Hindlimb muscle (tissue), 1 donor: ENCODE data around the gene PEMT. TPM values are rescaled to one million over a fixed set of nuclear protein-coding genes. Genes with fewer than 3 reads are reported as not detected.
"Not testable (repeated sequence)": the region's sequence is repeated elsewhere in the genome, so short reads cannot be mapped to it uniquely, and the experiment has no call there.

Source experiments
- DNase-seq: peaks from one replicate; pipeline ENCODE4 v3.0.0-alpha.2; 2013
- polyA plus RNA-seq: library from polyadenylated mRNA; unstranded; fragments of 120-200 nt; gene quantifications from one replicate; pipeline ENCODE4 v1.2.1, GENCODE V29; 2013; ENCODE audit not compliant: insufficient read length

Gene PEMT
- polyA plus RNA-seq, 1 donor: 28.3 TPM

GRCh38 chr17:17502741-17503565 lies 88.6 kb downstream of the PEMT start:
- DNase-seq: no peak

GRCh38 chr17:17500999-17501605 lies 90.4 kb downstream of the PEMT start:
- DNase-seq: no peak

- no peak for DNase-seq
Observed at GRCh38 chr17:17499402-17500145, 91.9 kb downstream of the PEMT start.

DNA sequence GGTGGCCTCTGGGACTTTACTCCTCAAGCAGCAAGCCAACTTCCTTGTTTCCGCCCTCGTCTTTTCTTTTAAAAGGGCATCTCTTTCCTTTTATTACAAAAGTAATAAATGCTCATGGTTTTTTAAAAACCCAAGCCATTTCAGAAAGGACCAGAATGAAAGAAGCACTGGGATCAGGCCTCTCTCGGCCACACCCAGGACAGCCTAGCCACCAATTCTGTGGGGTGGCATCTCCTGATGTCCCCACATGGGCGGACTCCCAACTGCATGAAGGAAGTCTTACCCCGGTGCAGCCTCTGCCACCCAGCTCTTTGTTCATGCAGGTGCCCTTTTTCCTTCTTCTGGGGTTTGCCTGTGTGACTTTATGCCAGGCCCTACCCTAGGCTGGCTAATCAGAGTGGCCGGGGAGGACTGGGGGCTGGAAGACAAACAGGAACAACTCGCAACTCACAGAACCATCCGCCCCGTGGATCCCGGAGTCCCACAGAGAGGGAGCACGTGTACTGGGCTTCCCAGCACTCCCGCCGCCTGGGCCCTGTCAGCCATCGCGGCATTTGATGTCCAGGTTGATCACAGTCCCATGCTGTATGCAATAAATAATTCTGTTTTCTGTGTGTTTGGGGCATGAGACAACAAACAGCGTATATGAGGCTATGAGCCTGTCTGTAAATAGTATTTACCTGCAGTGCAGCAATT lies 92.8 kb downstream of the PEMT start:
- no peak for DNase-seq

DNA sequence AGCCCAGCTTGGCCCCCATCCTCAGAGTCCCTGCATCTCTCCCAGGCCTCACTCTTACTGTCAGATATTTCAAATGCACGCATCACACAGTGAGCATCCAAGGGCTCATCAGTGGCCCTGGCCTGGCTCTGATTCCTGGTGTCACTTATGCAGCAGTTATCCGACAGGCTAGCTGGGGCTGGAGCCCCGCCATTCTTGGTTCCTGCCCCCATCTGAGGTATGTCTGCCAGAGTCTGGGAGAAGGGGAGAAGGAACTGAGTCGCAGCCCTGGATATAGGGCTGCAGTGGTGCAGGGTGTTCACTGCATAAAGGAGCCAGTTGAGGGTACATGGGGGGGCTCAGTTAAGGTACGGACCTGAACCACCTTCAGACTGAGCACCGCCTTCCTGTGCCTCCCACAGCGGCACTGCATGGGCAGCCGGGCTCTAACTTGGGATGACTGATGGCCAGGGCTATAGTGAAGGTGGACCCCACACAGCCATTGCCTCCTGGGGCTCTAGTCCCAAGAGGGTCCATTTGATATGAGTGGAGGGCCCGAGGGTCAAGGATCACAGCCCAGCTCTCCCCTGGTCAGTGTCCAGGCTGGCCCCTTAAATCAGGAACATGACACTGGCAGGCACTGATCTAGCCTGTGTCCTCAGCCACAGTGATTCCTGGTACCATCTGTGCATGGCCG lies 93.5 kb downstream of the PEMT start:
- no peak for DNase-seq

GRCh38 chr17:17497065-17497844 lies 94.3 kb downstream of the PEMT start:
- no peak for DNase-seq

DNA sequence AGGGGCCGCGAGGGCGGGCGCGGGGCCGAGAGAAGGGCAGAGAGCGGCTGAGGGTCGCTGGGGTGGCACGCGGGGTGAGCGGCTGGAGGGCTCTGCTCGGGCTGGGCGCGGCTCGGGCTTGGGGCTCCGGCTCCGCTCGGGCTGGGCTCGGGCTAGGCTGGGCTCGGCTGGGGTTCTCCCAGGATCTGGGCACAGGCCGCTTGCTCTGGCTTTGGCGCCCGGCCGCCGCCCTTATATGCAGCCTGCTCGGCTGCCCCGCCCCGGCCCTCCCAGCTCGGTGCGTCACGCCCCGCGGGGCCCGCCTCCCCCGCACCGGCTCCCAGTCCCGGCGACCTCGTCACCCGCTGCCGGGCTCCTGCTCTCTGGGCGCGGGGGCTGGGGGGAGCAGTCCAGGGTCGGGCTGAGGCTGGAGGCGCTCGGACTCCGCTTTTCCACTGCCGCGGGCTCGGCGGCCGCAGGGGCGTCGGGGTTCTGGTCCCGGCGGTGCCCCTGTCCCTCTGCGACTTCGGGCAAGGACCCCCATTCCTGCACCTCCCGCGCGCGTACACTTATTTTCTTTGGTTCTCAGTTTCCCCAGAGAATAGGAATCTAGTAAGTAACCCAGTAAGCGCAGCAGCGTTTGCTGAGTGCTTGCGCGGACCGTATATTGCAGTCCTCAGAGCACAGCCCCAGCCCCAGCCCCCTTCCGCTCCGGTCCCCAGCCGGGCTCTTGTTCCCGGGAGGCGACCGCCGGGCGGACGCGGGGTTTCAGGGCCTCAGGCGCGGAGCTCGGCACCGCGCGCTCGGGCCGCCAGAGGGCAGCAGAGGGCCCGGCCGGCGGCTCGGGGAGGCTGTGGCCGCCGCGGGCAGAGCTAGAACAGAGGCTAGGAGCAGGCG lies 95.1 kb downstream of the PEMT start, which contains the start of gene RASD1:
RASD1 (minus strand) TSS at position 207 of the 876 bp plus-strand sequence. CDS start 214 bp downstream, outside the sequence.
- DNase-seq: peak; percentile 88

DNA sequence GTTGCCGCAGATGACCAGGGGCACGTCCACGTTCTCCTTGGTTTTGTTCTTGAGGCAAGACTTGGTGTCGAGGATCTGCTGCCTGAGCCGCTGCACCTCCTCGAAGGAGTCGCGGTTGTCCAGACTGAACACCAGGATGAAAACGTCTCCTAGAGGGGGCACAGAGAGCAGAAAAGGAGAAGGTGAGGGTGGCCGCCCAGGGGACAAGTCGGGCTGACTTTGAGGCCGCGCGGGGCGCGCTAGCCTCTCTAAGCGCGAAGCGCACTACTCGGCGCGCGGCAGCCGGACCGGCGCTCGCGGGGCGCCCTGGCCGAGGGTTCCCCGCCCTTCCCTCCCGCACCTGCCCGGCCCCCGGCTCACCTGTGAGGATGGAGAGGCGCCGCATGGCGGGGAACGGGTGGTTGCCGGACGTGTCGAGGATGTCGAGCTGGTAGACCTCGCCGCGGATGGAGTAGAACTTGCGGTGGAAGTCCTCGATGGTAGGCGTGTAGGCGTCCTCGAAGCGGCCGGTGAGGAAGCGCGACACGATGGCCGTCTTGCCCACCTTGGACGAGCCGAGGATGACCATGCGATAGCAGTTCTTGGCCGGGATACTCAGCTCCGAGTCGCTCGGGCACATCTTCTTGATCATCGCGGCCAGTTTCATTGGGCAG lies 95.8 kb downstream of the PEMT start:
- DNase-seq: peak; percentile 50

DNA sequence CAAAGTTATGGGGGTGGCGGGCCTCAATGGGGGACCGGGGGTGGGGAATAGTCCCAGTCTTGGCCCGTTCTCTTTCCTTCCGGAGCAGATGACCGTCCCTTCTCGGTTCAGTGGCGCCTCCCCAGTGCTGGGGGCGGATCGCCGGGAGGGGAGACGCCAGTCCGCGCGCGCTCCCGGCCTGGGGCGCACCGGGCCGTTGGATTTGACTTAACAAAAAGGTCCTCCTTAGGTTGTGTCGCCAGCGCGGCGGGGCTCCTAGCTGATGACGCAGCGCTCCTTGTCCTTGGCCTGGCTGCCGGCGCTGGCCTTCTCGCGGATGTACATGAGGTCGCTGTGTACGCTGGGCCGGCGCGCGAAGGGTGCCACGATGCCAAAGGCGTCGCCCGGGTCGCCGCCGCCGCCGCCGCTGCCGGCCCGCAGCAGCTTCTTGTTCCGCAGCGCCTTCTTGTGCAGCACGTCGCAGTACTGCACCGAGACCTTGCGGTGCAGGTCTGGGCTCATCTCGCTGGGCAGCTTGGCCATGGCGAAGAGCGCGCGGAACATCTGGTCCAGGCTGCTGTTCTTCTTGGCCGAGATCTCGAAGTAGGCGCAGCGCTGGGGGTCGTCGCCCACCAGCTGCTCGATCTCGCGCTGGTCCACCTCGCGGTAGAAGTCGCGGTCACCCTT lies 96.5 kb downstream of the PEMT start:
- peak; percentile 44 for DNase-seq

DNA sequence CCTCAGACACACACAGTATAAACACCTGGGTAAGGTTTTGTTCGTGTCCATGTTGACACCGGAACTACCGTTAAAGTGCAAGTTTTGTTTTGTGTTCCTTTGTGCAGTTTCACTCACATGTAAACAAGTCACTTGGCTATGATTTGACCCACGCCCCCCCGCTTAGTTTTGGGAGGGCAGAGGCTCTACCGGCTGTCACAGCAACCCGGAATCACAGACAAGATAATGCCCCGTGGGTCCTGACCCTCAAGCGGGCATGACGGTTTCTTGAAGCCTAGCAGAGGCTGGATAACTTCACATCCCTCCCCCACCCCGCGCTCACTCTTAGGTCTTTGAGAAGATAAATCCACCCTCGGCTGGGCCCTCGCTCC lies 97.0 kb downstream of the PEMT start:
- DNase-seq: no peak

GRCh38 chr17:17493986-17494466 lies 97.5 kb downstream of the PEMT start:
- DNase-seq: no peak

DNA sequence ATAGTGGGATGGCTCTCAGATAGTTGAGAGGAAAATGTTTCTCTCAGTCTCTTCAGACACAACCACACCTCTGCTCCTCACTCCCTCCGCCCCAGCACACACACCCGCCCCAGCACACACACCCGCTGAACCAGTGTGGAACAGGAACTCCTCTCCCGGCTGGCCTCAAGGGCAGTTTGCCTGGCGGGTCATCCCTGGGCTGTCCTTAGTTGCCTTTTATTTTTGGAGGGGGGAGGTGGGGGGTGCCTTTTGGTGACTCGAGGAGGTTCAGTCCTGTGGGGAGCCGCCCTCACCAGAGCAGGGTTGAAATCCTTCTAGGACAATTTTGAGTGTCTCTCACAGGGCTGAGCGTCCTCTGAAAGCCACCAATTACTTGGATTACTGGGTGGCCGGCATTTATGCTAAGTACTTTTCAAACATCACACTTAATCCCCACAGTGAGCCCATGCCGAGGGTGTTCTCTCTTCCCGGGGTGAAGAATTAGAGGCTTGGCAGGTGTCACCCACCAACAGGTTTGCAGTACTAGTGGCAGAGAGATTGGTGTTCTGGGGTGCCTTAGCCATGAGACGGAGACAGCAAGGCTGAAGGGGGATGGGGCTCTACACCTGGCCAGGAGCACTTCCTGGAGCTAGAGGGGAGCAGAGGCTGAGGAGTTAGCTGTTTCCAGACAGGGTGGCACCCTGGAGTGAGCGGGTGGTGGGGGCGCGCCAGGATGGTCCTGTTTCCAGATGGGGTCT lies 98.1 kb downstream of the PEMT start:
- no peak for DNase-seq

DNA sequence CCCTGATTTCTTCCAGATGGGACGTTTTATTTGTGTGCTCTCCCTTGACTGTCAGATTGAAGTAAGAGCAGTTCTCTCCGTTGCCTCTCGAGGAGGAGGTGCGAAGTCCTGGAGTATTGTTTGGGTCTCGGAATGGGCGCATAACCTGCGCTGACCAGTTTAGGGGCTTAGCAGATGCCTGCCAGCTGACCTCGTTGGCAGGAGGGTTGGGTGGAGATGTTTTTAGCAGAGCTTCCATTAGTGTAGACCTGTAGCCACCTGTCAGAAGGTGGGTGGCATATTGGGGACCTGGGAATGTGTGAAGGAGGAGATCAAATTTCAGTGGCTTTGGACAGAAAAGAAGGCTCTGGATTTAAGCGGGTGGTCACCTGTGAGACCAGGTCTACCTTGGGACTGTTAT lies 98.9 kb downstream of the PEMT start:
- DNase-seq: no peak

DNA sequence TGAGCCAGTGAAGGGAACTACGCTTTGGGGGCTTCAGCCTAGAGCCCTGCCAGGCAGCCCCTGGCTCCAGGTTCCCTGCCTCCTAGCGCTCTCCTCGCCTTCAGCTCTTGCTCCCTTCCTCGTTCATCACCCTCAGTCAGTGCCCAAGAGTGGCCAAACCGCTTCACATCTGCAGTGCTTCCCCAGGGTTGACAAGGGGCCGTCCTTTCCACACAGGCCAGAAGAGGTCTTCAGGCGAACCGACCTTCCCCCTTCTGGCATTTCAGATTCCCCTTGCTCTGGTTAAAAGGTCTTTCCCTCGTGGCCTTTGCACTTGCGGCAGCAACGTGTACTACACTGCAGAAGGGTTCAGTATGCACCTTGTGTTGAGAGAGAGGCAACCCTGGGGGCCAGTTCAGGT lies 99.4 kb downstream of the PEMT start:
- no peak for DNase-seq

- DNase-seq: no peak
Observed at GRCh38 chr17:17491546-17491988, 99.9 kb downstream of the PEMT start.

- DNase-seq: no peak
Observed at GRCh38 chr17:17491031-17491471, 100.5 kb downstream of the PEMT start.

GRCh38 chr17:17487998-17488397 lies 103.5 kb downstream of the PEMT start:
- no peak for DNase-seq

GRCh38 chr17:17486416-17486815 lies 105.1 kb downstream of the PEMT start:
- not testable (repeated sequence) for DNase-seq
